Measurements from ENCODE around the gene THEM4.
A peak's percentile ranks its signal among the peaks of the same experiment; 100 is the strongest.

The THEM4 gene

GRCh38 chr1:151833172-151833900 is 76.0 kb downstream of the THEM4 start:
- no peak for DNase-seq

DNA sequence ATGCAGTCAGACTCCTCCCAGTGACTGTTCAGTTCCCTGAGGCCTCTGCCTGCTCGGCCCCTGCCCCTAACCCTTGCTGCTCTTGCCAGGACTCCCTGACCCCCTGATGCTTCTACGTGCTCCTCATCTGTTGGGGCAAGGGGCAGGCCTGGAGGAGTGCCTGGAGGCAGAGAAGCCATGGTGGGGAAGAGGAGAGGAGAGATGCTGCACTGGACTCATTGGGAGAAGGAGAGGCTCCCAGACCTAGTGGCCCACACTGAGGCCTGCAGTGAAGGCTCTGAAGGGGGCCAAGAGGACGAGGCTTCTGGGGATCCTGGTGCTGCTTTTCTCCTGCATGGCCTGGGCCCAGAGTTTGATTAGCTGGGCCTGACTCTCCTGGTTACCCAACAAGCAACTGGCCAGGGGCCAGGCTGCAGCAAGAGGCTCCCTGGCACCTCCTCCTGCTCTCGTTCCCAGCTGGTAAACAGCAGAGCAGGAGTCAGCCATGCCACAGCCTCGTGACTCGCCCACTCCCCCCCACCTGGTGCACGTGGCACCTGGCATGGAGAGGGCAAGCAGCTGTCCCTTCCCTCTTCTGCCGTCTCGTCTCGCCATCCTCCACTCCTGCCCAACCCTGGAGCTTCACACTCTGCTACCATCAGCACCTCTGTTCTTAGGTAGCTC is 76.9 kb downstream of the THEM4 start:
- DNase-seq: peak; percentile 43

DNA sequence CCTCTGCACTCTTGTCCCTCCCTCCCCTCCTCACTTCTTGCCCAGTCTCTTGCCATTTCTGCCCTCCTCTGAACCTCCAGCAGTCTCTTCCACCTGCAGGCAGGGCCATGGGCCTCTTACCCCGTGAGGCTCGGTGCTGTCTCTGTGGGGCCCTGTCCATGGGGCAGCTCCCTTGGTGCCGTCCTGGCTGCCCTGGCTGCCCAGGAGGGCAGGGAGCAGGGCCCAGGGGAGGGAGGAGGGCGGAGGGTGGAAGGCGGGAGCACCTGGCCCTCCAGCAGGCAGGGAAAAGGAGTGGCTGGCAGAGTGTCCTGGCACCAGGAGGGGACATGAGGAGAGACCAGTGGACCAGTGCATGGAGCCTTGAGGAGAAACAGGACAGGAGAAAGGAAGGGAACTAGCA is 77.7 kb downstream of the THEM4 start, which contains the start of gene RORC:
Gene RORC, minus strand, starts transcription at position 198 of the 400 bp plus-strand sequence. Its CDS starts 38 bp downstream, at position 160.
- DNase-seq: no peak

GRCh38 chr1:151831256-151831591 is 78.1 kb downstream of the THEM4 start:
- DNase-seq: no peak

DNA sequence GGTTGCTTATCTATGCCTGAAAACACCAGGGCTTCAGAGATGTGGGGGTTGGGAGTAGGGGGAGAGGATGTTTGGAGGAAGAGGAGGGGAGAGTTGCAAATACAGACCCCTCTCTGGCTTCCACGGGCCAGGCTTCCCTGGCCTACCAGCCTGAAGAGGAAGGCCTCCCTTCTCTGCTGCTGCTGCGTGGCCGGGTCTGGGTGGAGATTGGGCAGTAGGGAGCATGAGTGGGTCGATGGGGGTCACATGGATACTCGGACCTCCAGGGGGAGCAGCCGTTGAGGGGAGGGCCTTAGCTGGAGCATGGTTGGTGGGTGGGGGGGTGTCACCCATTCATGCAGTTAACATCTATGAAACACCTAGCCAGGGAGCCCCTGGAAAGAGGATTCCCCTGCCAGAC is 79.3 kb downstream of the THEM4 start:
- no peak for DNase-seq

GRCh38 chr1:151829352-151830046 is 79.8 kb downstream of the THEM4 start:
- no peak for DNase-seq

DNA sequence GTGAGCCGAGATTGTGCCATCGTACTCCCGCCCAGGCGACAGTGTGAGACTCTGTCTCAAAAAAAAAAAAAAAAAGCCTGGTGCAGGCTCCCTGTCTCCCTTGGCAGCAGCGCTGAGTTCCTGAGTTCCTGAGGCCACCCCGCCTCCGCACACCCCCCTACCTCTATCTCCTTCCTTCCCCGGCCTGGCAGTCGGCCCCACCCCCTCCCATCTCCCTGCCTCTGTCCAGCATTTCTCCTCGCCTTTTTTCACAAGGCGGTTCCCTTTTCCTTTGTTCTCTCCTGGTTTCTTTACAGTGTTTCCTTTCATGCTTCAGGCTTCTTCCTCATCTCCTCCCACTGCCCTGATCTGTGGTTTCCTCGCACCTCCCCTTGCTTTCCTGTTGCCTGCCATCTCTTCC is 80.4 kb downstream of the THEM4 start:
- no peak for DNase-seq

- no peak for DNase-seq
Measured at GRCh38 chr1:151827853-151828252, 81.5 kb downstream of the THEM4 start.

DNA sequence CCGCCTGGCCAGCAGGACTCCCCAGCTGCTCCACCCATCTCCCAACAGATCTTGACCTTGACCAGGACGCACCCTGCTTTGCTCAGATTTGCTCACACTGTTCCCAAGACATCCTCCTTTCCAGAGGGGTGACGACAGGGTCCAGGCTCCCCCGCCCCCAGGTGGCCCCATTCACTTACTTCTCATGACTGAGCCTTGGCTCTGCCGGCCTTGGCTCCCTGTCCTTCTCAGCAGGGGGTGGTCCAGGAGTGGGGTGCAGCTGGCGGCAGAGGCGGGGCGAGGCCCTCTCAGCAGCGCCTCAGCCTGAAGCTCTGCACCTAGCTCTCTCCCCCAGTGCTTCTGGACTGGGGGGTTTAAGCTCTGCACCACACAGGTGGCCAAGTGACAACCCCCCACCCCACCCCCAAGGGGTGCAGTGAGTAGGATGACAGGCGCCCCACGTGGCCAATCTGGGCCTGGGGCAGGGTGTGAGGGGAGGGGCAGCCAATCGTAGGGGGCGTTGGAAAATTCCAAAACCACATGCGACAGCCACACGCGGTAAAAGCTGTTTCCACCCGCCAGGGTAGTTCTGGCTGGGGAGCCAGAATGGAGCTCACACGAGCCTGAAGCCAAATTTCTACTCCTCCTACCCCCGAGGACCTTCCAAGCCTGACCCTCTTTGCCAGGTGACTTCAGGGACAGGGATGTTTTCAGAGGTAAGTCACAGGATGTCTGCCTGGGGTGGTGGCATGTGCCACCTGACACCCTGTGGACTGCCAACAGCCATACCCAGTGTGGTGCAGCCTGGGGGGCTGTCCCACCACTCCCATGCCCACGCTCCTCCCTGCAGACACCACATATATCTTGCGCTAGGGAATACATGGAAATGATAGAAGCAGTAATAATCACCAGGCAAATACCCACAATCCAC is 83.3 kb downstream of the THEM4 start:
- no peak for DNase-seq

DNA sequence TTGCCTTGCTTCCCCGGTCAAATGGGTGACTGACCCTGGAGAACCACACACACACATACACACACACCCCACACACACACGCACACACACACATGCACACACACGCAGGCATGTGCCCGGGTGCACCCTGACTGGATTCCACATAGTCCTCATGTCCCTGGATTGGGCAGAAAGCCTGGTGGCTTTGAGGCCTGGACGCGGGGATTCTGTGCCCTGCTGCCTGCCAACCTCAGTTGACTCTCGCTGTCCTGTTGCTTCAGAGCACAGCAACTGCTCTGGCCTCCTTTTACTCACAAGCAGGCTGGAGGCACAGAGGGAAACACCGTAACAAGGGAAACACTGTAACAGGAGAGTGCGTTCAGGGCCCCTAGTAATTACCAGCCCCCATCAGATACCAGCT is 84.1 kb downstream of the THEM4 start:
- DNase-seq: no peak

All from NCI-H2171 treated with DMSO at 0.1 percent for 48 hours (cell line).